Keratinocyte (primary cell): ENCODE measurements around the gene PFKM. TPM values are rescaled to one million over a fixed set of nuclear protein-coding genes. Genes with fewer than 3 reads are reported as not detected.

Experiments
- DNase-seq: peaks from one replicate; pipeline ENCODE4 v3.0.0-alpha.2; 2011; ENCODE audit warnings: low read depth, missing footprints, low spot score
- FAIRE-seq: peaks from 2 replicates; lab custom pipeline; 2011; peaks lifted over from hg19 to GRCh38; lab: Jason Lieb, UNC
- H2AFZ ChIP-seq: 2 replicates; pipeline ENCODE4 v1.6.0; 2012; ENCODE audit warnings: low read length, control low read depth, inconsistent platforms; ENCODE audit not compliant: control insufficient read depth
- H3K27ac ChIP-seq: 2 replicates; pipeline ENCODE4 v1.5.1; 2011; ENCODE audit warnings: low read length; ENCODE audit not compliant: control insufficient read depth, insufficient read depth
- H3K27me3 ChIP-seq: 3 replicates; pipeline ENCODE4 v1.6.0; 2011; ENCODE audit warnings: low read length; ENCODE audit not compliant: control insufficient read depth, insufficient read depth; ENCODE audit errors: extremely low read depth
- H3K36me3 ChIP-seq, 2 experiments: 2 replicates in 1 of 2; 3 replicates in 1 of 2; pipeline ENCODE4 v1.5.1; 2011; ENCODE audit warnings: low read length in 2 of 2, mild to moderate bottlenecking in 1 of 2; ENCODE audit not compliant: control insufficient read depth in 2 of 2, insufficient read depth in 2 of 2; ENCODE audit errors: extremely low read depth in 1 of 2
- H3K4me1 ChIP-seq: 3 replicates; pipeline ENCODE4 v1.5.1; 2011; ENCODE audit warnings: low read length; ENCODE audit not compliant: control insufficient read depth, insufficient read depth; ENCODE audit errors: extremely low read depth
- H3K4me2 ChIP-seq: 3 replicates; pipeline ENCODE4 v1.6.0; 2011; ENCODE audit warnings: low read depth, low read length; ENCODE audit not compliant: control insufficient read depth, insufficient read depth; ENCODE audit errors: extremely low read depth
- H3K4me3 ChIP-seq, 3 experiments: fragments of 200-600 bp in 1 of 3; sonication (generic) in 1 of 3; 2 replicates in 2 of 3; 3 replicates in 1 of 3; pipeline ENCODE4 v1.5.1; 2011 to 2016; ENCODE audit warnings: low read length in 3 of 3, mild to moderate bottlenecking in 3 of 3, control low read depth in 2 of 3, inconsistent platforms in 1 of 3, low read depth in 1 of 3, mixed read lengths in 1 of 3, mixed run types in 1 of 3, moderate library complexity in 1 of 3; ENCODE audit not compliant: control insufficient read depth in 2 of 3, insufficient read depth in 2 of 3; ENCODE audit errors: extremely low read depth in 1 of 3
- H3K79me2 ChIP-seq: 2 replicates; pipeline ENCODE4 v1.6.0; 2012; ENCODE audit warnings: low read length; ENCODE audit not compliant: control insufficient read depth, insufficient read depth
- H3K9ac ChIP-seq: 3 replicates; pipeline ENCODE4 v1.6.0; 2011; ENCODE audit warnings: low read length; ENCODE audit not compliant: control insufficient read depth, insufficient read depth; ENCODE audit errors: extremely low read depth
- H3K9me1 ChIP-seq: 3 replicates; pipeline ENCODE4 v1.6.0; 2011; ENCODE audit warnings: low read length; ENCODE audit not compliant: control insufficient read depth, insufficient read depth; ENCODE audit errors: extremely low read depth
- H3K9me3 ChIP-seq: 2 replicates; pipeline ENCODE4 v1.5.1; 2012; ENCODE audit warnings: low read depth, low read length; ENCODE audit not compliant: control insufficient read depth
- H4K20me1 ChIP-seq: 3 replicates; pipeline ENCODE4 v1.6.0; 2011; ENCODE audit warnings: low read length; ENCODE audit not compliant: control insufficient read depth, insufficient read depth; ENCODE audit errors: extremely low read depth
- CTCF ChIP-seq, 3 experiments: IDR thresholded peaks in 1 of 3; conservative IDR thresholded peaks in 1 of 3; optimal IDR thresholded peaks in 1 of 3; 2 replicates in 2 of 3; 3 replicates in 1 of 3; pipeline versions ENCODE3 to v1.5.1; 2011; ENCODE audit warnings: low read length in 3 of 3, mild to moderate bottlenecking in 3 of 3, moderate library complexity in 2 of 3, control low read depth in 1 of 3, inconsistent platforms in 1 of 3; ENCODE audit not compliant: insufficient read depth in 2 of 3; ENCODE audit errors: extremely low read depth in 1 of 3
- EZH2 ChIP-seq: IDR thresholded peaks from one replicate; pipeline ENCODE4 v1.6.1; 2012; ENCODE audit warnings: inconsistent platforms, mild to moderate bottlenecking, low read length, moderate library complexity
- dilution Hi-C: fragments of 300-500 bp; cut with MboI; formaldehyde crosslinking; loops from one replicate; pipeline ENCODE4 v1.7.0; 2020; ENCODE audit warnings: low sequenced_read_pairs; ENCODE audit not compliant: extremely low pct_ligation_motif_present
- polyA plus RNA-seq, 5 experiments: library from polyadenylated mRNA; depleted of rRNA in 3 of 5; stranded (reverse) in 3 of 5; stranded (forward) in 1 of 5; unstranded in 1 of 5; fragments of >200 nt; gene quantifications; 1 replicate in 1 of 5; 2 replicates in 3 of 5; 3 replicates in 1 of 5; pipeline versions ENCODE4 v1.2.1 to v1.2.3, GENCODE V29; 2011 to 2012; ENCODE audit warnings: missing spikeins in 2 of 5, low read depth in 1 of 5, low replicate concordance in 1 of 5

The PFKM gene
- polyA plus RNA-seq, 1 donor (not counting 4 experiments of a cell fraction or from before 2014, with no cell fraction given) = 67.9 TPM

- no peak overlapping the region for H2AFZ ChIP-seq
- no peak for DNase-seq
- dilution Hi-C loops = no loop called here
- TF ChIP-seq EZH2 = no peak
- TF ChIP-seq CTCF (optimal IDR thresholded peaks at IDR 0.05 in 1 of 3, IDR thresholded peaks at IDR 0.05 in 1 of 3, conservative IDR thresholded peaks at IDR 0.05 in 1 of 3; ENCODE audit: extremely low read depth in 1 of 3, insufficient read depth in 2 of 3, low read length in 3 of 3) = no peak
- H3K79me2 ChIP-seq = no peaks in the 10 kb centered on the region
- H4K20me1 ChIP-seq = no peaks in the 10 kb centered on the region
- no peaks in the 10 kb centered on the region for H3K4me1 ChIP-seq
- FAIRE-seq = no peak
- no peaks in the 10 kb centered on the region for H3K9me3 ChIP-seq
- H3K27ac ChIP-seq = no peak overlapping the region
- H3K4me2 ChIP-seq = no peak overlapping the region
- peaks cover 17 to 18% of the 10 kb centered on the region in 2 experiments for H3K36me3 ChIP-seq
- no peak overlapping the region for H3K4me3 ChIP-seq
- H3K9me1 ChIP-seq = peaks cover 3% of the 10 kb centered on the region
- no peak overlapping the region for H3K9ac ChIP-seq
- no peaks in the 10 kb centered on the region for H3K27me3 ChIP-seq
Observed at GRCh38 chr12:48126953-48127630, 7.9 kb downstream of the PFKM start.

- Histone ChIP-seq H3K79me2 (no peaks in the 10 kb centered on the region), H3K9ac (no peak overlapping the region), H3K4me3 (no peak overlapping the region), H3K9me1 (peaks cover 3% of the 10 kb centered on the region), H4K20me1 (no peaks in the 10 kb centered on the region), H3K4me2 (no peak overlapping the region), H3K27ac (no peak overlapping the region), H3K27me3 (no peaks in the 10 kb centered on the region), H3K9me3 (no peaks in the 10 kb centered on the region), H2AFZ (no peak overlapping the region), H3K36me3 (peaks cover 28 to 34% of the 10 kb centered on the region in 2 experiments), H3K4me1 (no peaks in the 10 kb centered on the region)
- TF ChIP-seq CTCF (optimal IDR thresholded peaks at IDR 0.05 in 1 of 3, IDR thresholded peaks at IDR 0.05 in 1 of 3, conservative IDR thresholded peaks at IDR 0.05 in 1 of 3; ENCODE audit: extremely low read depth in 1 of 3, insufficient read depth in 2 of 3, low read length in 3 of 3) = no peak
- TF ChIP-seq EZH2 = no peak
- FAIRE-seq (no peak), DNase-seq (no peak)
- dilution Hi-C loops = no loop called here
Observed at GRCh38 chr12:48128800-48129199, 9.6 kb downstream of the PFKM start.
